Activated CD8-positive, alpha-beta T cell treated with anti-CD3 and anti-CD28 coated beads, Interleukin-2, amount 10 ng/mL, durations not matched to agents 7 days and 5 days (primary cell): ENCODE data around the gene LPAR5. TPM values are rescaled to one million over a fixed set of nuclear protein-coding genes. Genes with fewer than 3 reads are reported as not detected.
"Not testable (repeated sequence)": the region's sequence is repeated elsewhere in the genome, so short reads cannot be mapped to it uniquely, and the experiment has no call there.

Source experiments
- ATAC-seq: fragments of 150-1000 bp; cut with Tn5 transposase; one replicate; pipeline ENCODE4 v1.10.0; 2021; ENCODE audit warnings: moderate library complexity
- CTCF ChIA-PET: fragments of 350-600 bp; sonication (Branson Sonifier 250); formaldehyde crosslinking; loops from one replicate; lab custom pipeline; 2021; ENCODE audit warnings: antibody characterized with exemption; lab: Charles Lee
- POLR2A ChIA-PET: fragments of 350-600 bp; sonication (Branson Sonifier 250); formaldehyde crosslinking; loops from one replicate; lab custom pipeline; 2021; ENCODE audit warnings: antibody characterized with exemption; lab: Charles Lee
- DNase-seq: peaks from one replicate; pipeline ENCODE4 v3.0.0-alpha.2; 2020
- H3K27ac Mint-ChIP-seq: one replicate; pipeline ENCODE4 v1.8.0; 2021; ENCODE audit warnings: mild to moderate bottlenecking, mixed read lengths
- H3K27me3 Mint-ChIP-seq: one replicate; pipeline ENCODE4 v1.8.0; 2021; ENCODE audit warnings: low read depth, mixed read lengths
- H3K36me3 Mint-ChIP-seq: one replicate; pipeline ENCODE4 v1.8.0; 2021; ENCODE audit warnings: low read depth, mixed read lengths
- H3K4me1 Mint-ChIP-seq: one replicate; pipeline ENCODE4 v1.8.0; 2021; ENCODE audit warnings: low read depth, mixed read lengths
- H3K4me3 Mint-ChIP-seq: one replicate; pipeline ENCODE4 v1.8.0; 2021; ENCODE audit warnings: mild to moderate bottlenecking, mixed read lengths
- H3K9me3 Mint-ChIP-seq: one replicate; pipeline ENCODE4 v1.8.0; 2022; ENCODE audit warnings: mixed read lengths; ENCODE audit not compliant: insufficient read depth
- total RNA-seq, 2 experiments: library from RNA; stranded (reverse); gene quantifications; one replicate each; pipeline ENCODE4 v1.2.3, GENCODE V29; 2021

The LPAR5 gene
- total RNA-seq, 2 experiments from 2014 or later: 16.5 to 16.8 TPM

DNA sequence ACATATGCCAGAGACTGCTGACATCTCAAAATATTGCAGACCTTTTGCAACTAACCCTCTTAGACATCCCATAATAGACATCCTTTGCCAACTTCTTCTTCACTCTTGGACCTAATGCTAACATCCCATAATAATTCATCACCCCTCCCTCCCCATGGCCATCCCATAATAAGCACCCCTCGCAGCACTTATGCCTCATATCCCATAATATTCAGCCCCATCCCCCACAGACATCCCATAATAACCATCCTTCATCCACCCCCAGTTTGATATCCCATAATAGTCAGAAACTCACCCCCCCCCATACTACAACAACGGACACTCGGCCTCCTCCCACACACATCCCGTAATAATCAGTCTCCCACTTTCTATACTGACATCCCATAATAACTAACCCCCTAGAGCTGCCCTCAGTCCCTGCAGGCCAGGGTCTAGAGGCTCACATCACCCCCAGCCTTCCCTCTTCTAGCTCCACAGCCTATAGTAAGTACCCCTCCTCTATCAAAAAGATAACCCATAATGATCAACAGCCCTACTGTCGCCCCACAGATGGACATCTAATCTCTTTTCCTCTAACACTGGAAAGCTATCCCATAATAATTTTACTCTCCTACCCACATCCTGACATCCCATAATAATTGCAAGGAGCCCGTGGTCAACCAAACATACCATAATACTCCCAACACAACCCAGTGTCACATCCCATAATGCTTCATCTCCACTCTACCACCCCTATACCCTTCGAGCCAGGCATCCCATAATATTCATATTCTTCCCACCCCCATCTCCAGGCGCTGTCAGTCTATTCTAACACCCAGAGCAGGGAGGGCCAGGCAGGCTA, 27.8 kb downstream of the LPAR5 start:
- Mint-ChIP-seq H3K27ac (no peak overlapping the region), H3K4me3 (no peak overlapping the region), H3K36me3 (peaks cover 27% of the 10 kb centered on the region), H3K4me1 (peaks cover 57% of the 10 kb centered on the region), H3K9me3 (no peaks in the 10 kb centered on the region), H3K27me3 (no peaks in the 10 kb centered on the region)
- ChIA-PET CTCF (interaction anchor here (0.7 to 1.2 kb wide), 8 partner anchors 9 to 159 kb away, joined by 3 to 5 read pairs (median 4); partner anchors contain the start of genes MLF2 and ZNF384), POLR2A (interaction anchor here (0.7 to 1.8 kb wide), 7 partner anchors 19 to 146 kb away, joined by 3 to 8 read pairs (median 4); partner anchors contain the start of genes LPAR5, NOP2 and ZNF384)
- peak; percentile 84 for DNase-seq
- ATAC-seq: peak; percentile 56

DNA sequence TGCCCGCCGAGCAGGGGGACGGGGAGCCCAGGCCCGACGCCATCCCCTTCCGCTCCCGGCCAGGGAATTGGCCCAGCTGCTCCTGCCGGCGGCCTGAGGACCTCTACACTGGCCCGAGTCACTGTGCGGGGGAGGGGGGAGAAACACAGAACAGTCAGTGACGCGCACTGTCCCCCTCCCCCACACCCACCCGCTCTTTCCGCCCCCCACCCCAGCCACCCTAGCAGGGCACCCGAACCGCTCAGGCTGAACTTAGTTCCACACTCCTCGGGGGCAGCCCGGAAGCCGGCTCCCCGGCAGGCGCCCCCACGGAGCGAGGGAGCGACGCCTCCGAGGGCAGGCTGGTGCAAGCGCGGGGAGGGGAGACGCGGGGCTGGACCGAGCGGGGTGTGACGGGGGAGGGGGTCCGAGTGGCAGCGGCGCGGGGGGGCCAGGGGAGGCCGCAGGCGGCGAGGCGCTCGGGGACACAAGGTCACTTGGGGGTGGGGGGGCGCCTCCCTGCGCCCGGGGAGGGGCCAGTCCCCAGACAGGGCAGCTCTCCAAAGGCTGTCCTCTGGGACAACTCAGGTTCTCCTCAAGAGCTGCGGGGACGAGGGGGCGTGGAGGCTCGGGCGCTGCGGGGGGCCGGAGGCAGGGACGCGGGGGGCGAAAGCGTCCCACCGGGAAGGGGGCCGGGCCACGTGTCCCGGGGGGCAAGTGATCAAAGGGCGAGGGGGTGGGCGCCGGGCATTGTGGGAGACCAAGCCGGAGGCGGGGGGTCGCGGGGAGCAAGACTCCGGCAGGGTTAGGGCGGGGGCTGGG, 29.2 kb downstream of the LPAR5 start:
- H3K27ac Mint-ChIP-seq: peak overlapping the region; percentile 84
- H3K4me1 Mint-ChIP-seq: peaks cover 57% of the 10 kb centered on the region

DNA sequence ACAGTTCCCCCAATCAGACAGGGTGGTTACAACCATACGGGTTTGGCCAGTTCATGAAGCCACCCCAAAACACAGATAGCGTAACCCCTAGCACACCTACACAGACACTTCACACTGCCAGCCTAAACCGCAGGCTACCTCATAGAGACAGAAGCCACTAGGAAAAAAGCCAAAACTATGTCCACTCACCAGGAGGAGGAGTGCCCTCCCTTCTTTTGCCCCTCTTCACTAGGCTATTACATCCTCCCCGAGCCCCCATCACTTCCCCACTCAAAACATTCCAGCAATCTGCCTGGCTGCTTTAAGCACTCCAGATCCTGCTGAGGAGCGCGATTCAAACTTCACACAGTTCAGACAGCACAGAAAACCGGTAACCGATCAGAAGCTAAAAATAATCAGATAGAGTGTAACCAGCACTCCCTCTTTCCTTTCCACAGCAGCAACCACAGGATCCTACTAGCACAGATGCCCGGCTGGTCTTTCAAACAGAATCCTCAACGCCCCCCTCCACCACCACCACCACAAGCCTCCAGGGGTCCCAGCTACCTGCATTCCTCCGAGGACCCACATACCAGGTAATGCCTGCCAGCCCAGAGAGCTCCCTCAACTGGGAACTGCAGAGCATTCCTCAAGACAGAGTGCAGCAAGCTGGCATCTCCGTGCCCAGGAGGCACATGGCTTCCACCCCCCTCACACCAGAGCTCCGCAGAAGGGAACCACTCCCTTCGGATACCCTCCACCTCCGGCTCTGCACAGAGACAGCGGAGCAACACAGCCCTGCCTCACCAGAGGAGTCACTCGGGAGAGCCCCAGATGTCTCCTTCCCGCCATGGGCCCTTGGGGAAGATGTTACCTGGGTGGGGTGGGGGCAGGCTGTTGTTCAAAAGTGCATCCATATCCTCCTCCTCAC, 30.1 kb downstream of the LPAR5 start:
- peak; percentile 20 for ATAC-seq

More for the DNA sequence above, 29.2 kb downstream of the LPAR5 start:
- ChIA-PET CTCF (interaction anchor here (0.7 to 1.4 kb wide), 3 partner anchors 78 to 160 kb away, joined by 3 to 8 read pairs (median 7); partner anchors contain the start of genes PTMS and ZNF384), POLR2A (interaction anchor here (0.5 to 2.3 kb wide), 7 partner anchors 26 to 337 kb away, joined by 3 to 7 read pairs (median 4); partner anchors contain the start of genes C12orf57, COPS7A, GAPDH and RNU7-1)
- no peaks in the 10 kb centered on the region for H3K27me3 Mint-ChIP-seq
- ATAC-seq (peak; percentile 27), DNase-seq (peak; percentile 65)
- H3K9me3 Mint-ChIP-seq: no peaks in the 10 kb centered on the region
- H3K36me3 Mint-ChIP-seq: peaks cover 42% of the 10 kb centered on the region
- no peak overlapping the region for H3K4me3 Mint-ChIP-seq

DNA sequence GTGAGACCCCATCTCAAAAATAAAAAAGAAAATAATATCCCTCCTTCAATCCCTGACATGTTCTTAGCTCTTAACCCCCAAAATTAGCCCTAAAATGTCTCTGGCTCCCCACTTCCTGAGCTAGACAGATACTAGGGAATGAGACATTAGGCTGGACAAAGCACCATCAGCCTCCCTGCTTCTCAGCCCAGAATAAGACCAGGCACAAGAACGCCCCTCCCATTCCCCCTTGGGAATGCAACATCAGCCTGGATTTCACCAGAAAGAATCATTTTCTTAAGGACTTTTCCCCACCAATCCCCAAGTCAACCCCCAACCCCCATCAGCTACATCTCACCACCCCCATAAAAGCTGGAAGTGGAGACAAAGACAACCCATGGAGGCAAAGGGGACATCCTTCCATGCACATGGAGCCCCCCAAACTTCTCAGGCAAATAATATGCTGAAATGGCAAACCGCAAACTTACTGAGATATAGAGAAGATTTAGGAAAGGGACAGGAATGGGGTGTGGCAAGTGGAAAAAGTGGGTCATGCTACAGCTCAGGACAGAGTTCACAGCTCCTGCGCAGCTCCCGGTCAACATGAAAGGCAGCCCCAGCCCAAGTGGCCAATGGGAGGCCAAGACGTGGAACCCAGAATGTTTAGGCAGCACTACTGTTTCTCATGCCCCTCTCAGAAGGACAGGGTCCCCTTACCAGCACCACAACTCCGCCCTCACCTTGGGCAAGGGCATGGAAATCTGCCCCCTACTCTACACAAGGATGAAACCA, 31.3 kb downstream of the LPAR5 start:
- ATAC-seq (no peak), DNase-seq (no peak)
- Mint-ChIP-seq H3K27me3 (no peaks in the 10 kb centered on the region), H3K4me1 (peaks cover 53% of the 10 kb centered on the region), H3K4me3 (no peak overlapping the region), H3K27ac (peak overlapping the region; percentile 84), H3K9me3 (no peaks in the 10 kb centered on the region), H3K36me3 (peaks cover 63% of the 10 kb centered on the region)
- ChIA-PET POLR2A (interaction anchor here (1.0 to 3.4 kb wide), 6 partner anchors 9 to 120 kb away, joined by 3 to 14 read pairs (median 6); partner anchors contain the start of genes COPS7A, GAPDH and ZNF384), CTCF (interaction anchor here (0.7 to 3.9 kb wide), 10 partner anchors 12 to 281 kb away, joined by 3 to 20 read pairs (median 4); partner anchors contain the start of genes CDCA3, LPAR5 and SPSB2)

More for the DNA sequence above, 30.1 kb downstream of the LPAR5 start:
- DNase-seq: peak; percentile 56
- H3K4me3 Mint-ChIP-seq: no peak overlapping the region
- peaks cover 54% of the 10 kb centered on the region for H3K4me1 Mint-ChIP-seq
- POLR2A ChIA-PET: interaction anchor here (0.6 to 3.4 kb wide), 9 partner anchors 9 to 338 kb away, joined by 3 to 14 read pairs (median 4); partner anchors contain the start of genes C12orf57, COPS7A, GAPDH and RNU7-1
- peaks cover 50% of the 10 kb centered on the region for H3K36me3 Mint-ChIP-seq
- CTCF ChIA-PET: interaction anchor here (0.7 to 3.9 kb wide), 10 partner anchors 35 to 282 kb away, joined by 3 to 20 read pairs (median 4); partner anchors contain the start of genes CDCA3, PTMS, SPSB2 and ZNF384
- H3K9me3 Mint-ChIP-seq: no peaks in the 10 kb centered on the region
- H3K27me3 Mint-ChIP-seq: no peaks in the 10 kb centered on the region
- peak overlapping the region; percentile 84 for H3K27ac Mint-ChIP-seq

DNA sequence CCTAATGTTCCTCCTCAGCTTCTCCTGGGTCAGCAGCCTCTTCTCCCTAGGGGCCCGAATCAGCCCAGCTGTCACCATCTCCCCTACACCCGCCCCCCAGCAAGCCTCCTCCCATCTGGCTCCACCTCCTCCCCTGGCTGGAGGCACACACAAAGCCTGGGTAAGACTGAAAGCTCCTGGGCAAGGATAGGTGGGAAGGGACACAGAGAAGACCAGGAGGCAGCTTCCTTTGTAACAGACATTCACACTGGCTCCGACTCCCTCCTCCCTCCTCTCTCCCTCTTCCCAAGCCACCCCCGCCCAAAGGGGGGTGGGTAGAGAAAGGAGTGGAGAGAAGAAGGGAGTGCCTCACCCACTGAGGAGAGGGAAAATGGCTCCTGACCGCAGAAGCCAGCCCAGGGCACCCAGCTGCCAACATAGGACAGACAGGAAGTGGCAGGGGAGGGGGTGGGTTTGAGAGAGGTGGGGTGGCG, 32.6 kb downstream of the LPAR5 start:
- Mint-ChIP-seq H3K4me1 (peaks cover 51% of the 10 kb centered on the region), H3K9me3 (no peaks in the 10 kb centered on the region), H3K27me3 (no peaks in the 10 kb centered on the region), H3K36me3 (peaks cover 71% of the 10 kb centered on the region), H3K4me3 (no peak overlapping the region), H3K27ac (peak overlapping the region; percentile 82)
- peak; percentile 46 for DNase-seq
- ChIA-PET CTCF (interaction anchor here (1.0 to 3.9 kb wide), 12 partner anchors 10 to 180 kb away, joined by 3 to 20 read pairs (median 4); partner anchors contain the start of gene LPAR5), POLR2A (interaction anchor here (0.8 to 3.4 kb wide), 8 partner anchors 8 to 108 kb away, joined by 3 to 14 read pairs (median 4); partner anchors contain the start of genes GAPDH and ZNF384)
- ATAC-seq: no peak

DNA sequence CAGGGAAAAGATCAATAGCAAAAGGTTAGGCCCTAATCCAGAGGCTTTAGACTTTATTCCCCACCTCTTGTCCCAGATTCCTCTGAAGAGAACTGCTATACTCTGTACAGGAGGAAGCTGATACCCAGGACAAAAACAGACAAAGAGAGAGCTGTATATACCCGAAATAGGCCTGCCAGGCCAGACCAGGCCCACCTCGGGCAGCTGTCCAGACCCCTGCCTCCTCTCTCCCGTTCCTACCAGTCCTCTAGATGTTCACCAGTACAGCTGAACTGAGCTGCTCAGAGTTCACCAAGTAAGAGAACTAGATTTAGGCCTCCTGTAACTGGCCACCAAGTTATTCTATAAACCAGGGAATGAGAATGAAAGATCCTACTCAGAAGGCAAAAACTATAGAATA, 33.2 kb downstream of the LPAR5 start:
- DNase-seq (no peak), ATAC-seq (no peak)
- Mint-ChIP-seq H3K27ac (peak overlapping the region; percentile 82), H3K9me3 (no peaks in the 10 kb centered on the region), H3K36me3 (peaks cover 76% of the 10 kb centered on the region), H3K27me3 (no peaks in the 10 kb centered on the region), H3K4me3 (peak overlapping the region; percentile 0), H3K4me1 (peaks cover 51% of the 10 kb centered on the region)
- ChIA-PET POLR2A (interaction anchor here (0.6 to 3.4 kb wide), 10 partner anchors 8 to 107 kb away, joined by 3 to 14 read pairs (median 4); partner anchors contain the start of genes GAPDH and ZNF384), CTCF (interaction anchor here (0.9 to 3.9 kb wide), 12 partner anchors 11 to 179 kb away, joined by 3 to 20 read pairs (median 4); partner anchors contain the start of gene LPAR5)

DNA sequence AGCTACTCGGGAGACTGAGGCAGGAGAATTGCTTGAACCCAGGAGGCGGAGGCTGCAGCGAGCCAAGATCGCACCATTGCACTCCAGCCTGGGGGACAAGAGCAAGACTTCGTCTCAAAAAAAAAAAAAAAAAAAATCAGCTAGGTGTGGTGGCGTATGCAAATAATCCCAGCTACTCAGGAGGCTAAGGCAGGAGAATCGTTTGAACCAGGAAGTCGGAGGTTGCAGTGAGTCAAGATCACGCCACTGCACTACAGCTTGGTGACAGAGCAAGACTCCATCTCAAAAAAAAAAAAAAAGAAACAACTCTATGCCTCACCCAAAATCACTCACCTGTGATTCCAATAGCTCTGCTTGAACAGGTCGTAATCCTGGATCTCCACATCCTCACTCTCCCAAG, 40.1 kb downstream of the LPAR5 start:
- CTCF ChIA-PET: interaction anchor here (1.4 kb wide), 1 partner anchor 158 kb away, joined by 3 read pairs; the partner anchor contains the start of gene MLF2
- peaks cover 75% of the 10 kb centered on the region for H3K36me3 Mint-ChIP-seq
- H3K4me3 Mint-ChIP-seq, H3K27me3 Mint-ChIP-seq, ATAC-seq, H3K4me1 Mint-ChIP-seq, H3K9me3 Mint-ChIP-seq, DNase-seq, H3K27ac Mint-ChIP-seq: not testable (repeated sequence)
- POLR2A ChIA-PET: interaction anchor here (1.0 to 1.3 kb wide), 3 partner anchors 7 to 36 kb away, joined by 3 read pairs; no protein-coding TSS in a partner anchor

DNA sequence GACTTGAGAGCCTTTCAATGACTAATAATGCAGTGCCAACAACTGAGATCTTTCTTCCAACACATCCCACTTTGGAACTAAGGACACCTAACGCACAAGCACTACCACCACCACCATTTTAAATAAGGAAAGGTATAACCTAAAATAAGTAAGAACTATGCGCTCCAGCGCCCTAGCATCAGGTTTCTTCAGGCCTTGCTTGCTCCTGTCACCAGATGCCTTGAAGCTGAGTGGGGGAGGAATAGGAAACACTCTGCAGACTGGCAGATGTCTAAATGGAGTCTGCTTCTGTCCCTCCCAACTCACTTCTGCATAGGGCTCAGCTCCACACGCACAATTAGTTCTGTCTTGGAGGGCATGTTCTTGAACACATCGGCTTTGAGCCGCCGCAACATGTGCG, 43.7 kb downstream of the LPAR5 start:
- H3K27me3 Mint-ChIP-seq: no peaks in the 10 kb centered on the region
- H3K4me1 Mint-ChIP-seq: no peaks in the 10 kb centered on the region
- CTCF ChIA-PET: no interaction called here
- H3K9me3 Mint-ChIP-seq: no peaks in the 10 kb centered on the region
- H3K36me3 Mint-ChIP-seq: peaks cover 69% of the 10 kb centered on the region
- no peak overlapping the region for H3K4me3 Mint-ChIP-seq
- ATAC-seq: no peak
- no peak for DNase-seq
- POLR2A ChIA-PET: no interaction called here
- H3K27ac Mint-ChIP-seq: peak overlapping the region; percentile 44

DNA sequence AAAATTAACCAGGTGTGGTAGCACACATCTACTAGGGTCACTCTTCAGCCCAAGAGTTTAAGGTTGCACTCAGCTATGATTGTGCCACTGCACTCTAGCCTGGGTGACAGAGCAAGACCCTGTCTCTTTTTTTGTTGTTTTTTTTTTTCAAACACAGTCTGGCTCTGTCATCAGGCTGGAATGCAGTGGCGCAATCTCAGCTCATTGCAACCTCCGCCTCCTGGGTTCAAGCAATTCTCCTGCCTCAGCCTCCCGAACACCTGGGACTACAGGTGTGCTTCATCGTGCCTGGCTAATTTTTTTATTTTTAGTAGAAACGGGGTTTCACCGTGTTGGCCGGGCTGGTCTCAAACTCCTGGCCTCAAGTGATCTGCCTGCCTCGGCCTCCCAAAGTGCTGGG, 49.2 kb downstream of the LPAR5 start:
- POLR2A ChIA-PET: interaction anchor here (1.0 kb wide), 1 partner anchor 13 kb away, joined by 3 read pairs; no protein-coding TSS in a partner anchor
- not testable (repeated sequence) for H3K27me3 Mint-ChIP-seq, H3K9me3 Mint-ChIP-seq, ATAC-seq, H3K4me1 Mint-ChIP-seq, H3K4me3 Mint-ChIP-seq, DNase-seq
- H3K27ac Mint-ChIP-seq: peak overlapping the region; percentile 45
- H3K36me3 Mint-ChIP-seq: peaks cover 59% of the 10 kb centered on the region
- CTCF ChIA-PET: interaction anchor here (1.4 to 1.5 kb wide), 3 partner anchors 9 to 18 kb away, joined by 3 to 4 read pairs (median 3); partner anchors contain the start of gene NOP2
